GM06990 (cell line): ENCODE measurements around the gene STXBP1.

Experiments
- DNase-seq: peaks from one replicate; pipeline ENCODE4 v3.0.0-alpha.2; 2011; ENCODE audit not compliant: insufficient read length; ENCODE audit errors: extremely low read depth
- H3K27me3 ChIP-seq: replicated peaks from 2 replicates; pipeline ENCODE4 v1.6.0; 2011; ENCODE audit warnings: low read length; ENCODE audit not compliant: control insufficient read depth, insufficient read depth
- H3K36me3 ChIP-seq: 2 replicates; pipeline ENCODE4 v1.5.1; 2011; ENCODE audit warnings: low read length; ENCODE audit not compliant: control insufficient read depth, insufficient read depth
- H3K4me3 ChIP-seq: replicated peaks from 2 replicates; pipeline ENCODE4 v1.5.1; 2011; ENCODE audit warnings: low read depth, mild to moderate bottlenecking, control low read depth, low read length
- CTCF ChIP-seq: IDR thresholded peaks from 2 replicates; pipeline ENCODE4 v1.5.1; 2011; ENCODE audit warnings: low read length, control low read depth, mild to moderate bottlenecking, inconsistent platforms; ENCODE audit not compliant: insufficient read depth, poor library complexity, severe bottlenecking

Gene STXBP1

GRCh38 chr9:127712867-127713266 is 100.8 kb downstream of the STXBP1 start:
- Histone ChIP-seq H3K4me3 (no peak overlapping the region), H3K27me3 (no peaks in the 10 kb centered on the region), H3K36me3 (no peaks in the 10 kb centered on the region; the same call in 1 of the 2 replicates)
- no peak for TF ChIP-seq CTCF
- no peak for DNase-seq

- Histone ChIP-seq H3K27me3 (no peaks in the 10 kb centered on the region), H3K4me3 (peak overlapping the region; percentile 91), H3K36me3 (no peaks in the 10 kb centered on the region; the same call in 1 of the 2 replicates)
- no peak for DNase-seq
- TF ChIP-seq CTCF: no peak
These were observed 102.1 kb downstream of the STXBP1 start for GRCh38 chr9:127714020-127714750.

- H3K36me3 ChIP-seq: no peaks in the 10 kb centered on the region; the same call in 1 of the 2 replicates
- no peak for DNase-seq
- H3K27me3 ChIP-seq: no peaks in the 10 kb centered on the region
- H3K4me3 ChIP-seq: peak overlapping the region; percentile 91
- no peak for TF ChIP-seq CTCF
These were observed 102.9 kb downstream of the STXBP1 start for GRCh38 chr9:127714951-127715469.

GRCh38 chr9:127715470-127716337 is 103.6 kb downstream of the STXBP1 start, which contains the start of the genes PTRH1 and TTC16:
Gene PTRH1 (minus strand): TSS chr9:127715663. CDS start chr9:127715639, 24 bp downstream.
Gene TTC16 (plus strand): TSS chr9:127716079. CDS start chr9:127716146, 67 bp downstream.
- no peaks in the 10 kb centered on the region; the same call in 1 of the 2 replicates for H3K36me3 ChIP-seq
- TF ChIP-seq CTCF: no peak
- peak within 1 kb of the TSS; percentile 91 for H3K4me3 ChIP-seq
- peak; percentile 95 for DNase-seq
- H3K27me3 ChIP-seq: no peaks in the 10 kb centered on the region

GRCh38 chr9:127716412-127716811 is 104.3 kb downstream of the STXBP1 start:
- no peak for DNase-seq
- Histone ChIP-seq H3K36me3 (no peaks in the 10 kb centered on the region; the same call in 1 of the 2 replicates), H3K4me3 (no peak overlapping the region), H3K27me3 (no peaks in the 10 kb centered on the region)
- no peak for TF ChIP-seq CTCF
